ENCODE results near the gene EMILIN3. TPM values are rescaled to one million over a fixed set of nuclear protein-coding genes. Genes with fewer than 3 reads are reported as not detected.
A peak's percentile ranks its signal among the peaks of the same experiment; 100 is the strongest.

The EMILIN3 gene
- total and polyA plus RNA-seq, 2 experiments from 2014 or later: 0.45 to 2.3 TPM

DNA sequence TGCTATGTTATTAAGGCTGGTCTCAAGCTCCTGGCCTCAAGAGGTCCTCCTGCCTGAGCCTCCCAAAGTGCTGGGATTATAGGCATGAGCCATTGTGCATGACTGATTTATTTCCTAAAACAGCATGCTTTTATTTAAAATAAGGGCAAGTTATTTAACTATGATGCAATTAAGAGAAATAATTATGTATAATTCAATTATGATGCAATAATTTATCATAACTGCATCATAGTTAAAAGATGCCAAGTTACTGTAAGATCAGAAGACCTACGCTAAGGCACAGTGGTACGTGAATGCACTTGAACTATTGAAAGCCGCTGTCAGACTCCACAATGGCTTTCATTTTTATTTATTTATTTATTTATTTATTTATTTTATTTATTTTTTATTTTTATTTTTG lies 24.3 kb upstream of the EMILIN3 start:
- TF ChIP-seq, protein P1, sequence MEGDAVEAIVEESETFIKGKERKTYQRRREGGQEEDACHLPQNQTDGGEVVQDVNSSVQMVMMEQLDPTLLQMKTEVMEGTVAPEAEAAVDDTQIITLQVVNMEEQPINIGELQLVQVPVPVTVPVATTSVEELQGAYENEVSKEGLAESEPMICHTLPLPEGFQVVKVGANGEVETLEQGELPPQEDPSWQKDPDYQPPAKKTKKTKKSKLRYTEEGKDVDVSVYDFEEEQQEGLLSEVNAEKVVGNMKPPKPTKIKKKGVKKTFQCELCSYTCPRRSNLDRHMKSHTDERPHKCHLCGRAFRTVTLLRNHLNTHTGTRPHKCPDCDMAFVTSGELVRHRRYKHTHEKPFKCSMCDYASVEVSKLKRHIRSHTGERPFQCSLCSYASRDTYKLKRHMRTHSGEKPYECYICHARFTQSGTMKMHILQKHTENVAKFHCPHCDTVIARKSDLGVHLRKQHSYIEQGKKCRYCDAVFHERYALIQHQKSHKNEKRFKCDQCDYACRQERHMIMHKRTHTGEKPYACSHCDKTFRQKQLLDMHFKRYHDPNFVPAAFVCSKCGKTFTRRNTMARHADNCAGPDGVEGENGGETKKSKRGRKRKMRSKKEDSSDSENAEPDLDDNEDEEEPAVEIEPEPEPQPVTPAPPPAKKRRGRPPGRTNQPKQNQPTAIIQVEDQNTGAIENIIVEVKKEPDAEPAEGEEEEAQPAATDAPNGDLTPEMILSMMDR (IDR thresholded peaks at IDR 0.05; ENCODE audit: low read depth, low read length): no peak
- H3K36me3 ChIP-seq: no peaks in the 10 kb centered on the region
- no peaks in the 10 kb centered on the region for H3K27me3 ChIP-seq
- H3K4me3 ChIP-seq: no peak overlapping the region
- no peaks in the 10 kb centered on the region for H3K9me3 ChIP-seq (ENCODE audit: low read depth)
- DNase-seq (ENCODE audit: low read depth in 1 of 2, low spot score in 1 of 2): no peak
- no peaks in the 10 kb centered on the region for H3K4me1 ChIP-seq (ENCODE audit: low read depth)
- no peak overlapping the region for H3K27ac ChIP-seq

DNA sequence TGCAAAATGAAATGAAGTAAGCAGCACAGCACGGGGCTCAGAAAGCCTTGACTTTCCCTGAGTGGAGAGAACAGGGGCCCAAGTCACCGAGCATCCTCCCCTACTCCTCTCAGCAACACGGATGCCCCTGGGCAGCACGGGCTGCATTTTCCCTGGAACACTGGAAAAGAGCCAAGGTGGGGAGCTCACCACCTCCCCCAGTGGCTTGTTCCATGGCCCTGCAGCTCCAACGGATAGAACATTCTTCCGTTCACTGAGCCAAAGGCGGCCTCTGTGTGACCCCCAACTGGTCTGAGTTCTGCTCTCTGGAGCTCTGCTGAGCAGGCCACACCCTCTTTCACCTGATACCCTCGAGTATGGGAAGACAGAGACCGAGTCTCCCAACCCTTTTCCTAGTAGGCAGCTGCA lies 20.8 kb upstream of the EMILIN3 start:
- H3K36me3 ChIP-seq: no peaks in the 10 kb centered on the region
- H3K4me1 ChIP-seq (ENCODE audit: low read depth): no peaks in the 10 kb centered on the region
- H3K27ac ChIP-seq: no peak overlapping the region
- TF ChIP-seq, protein P1 (IDR thresholded peaks at IDR 0.05; ENCODE audit: low read depth, low read length): peak; percentile 12
- H3K27me3 ChIP-seq: no peaks in the 10 kb centered on the region
- no peak overlapping the region for H3K4me3 ChIP-seq
- peak in 1 of 2 donors; percentile 59 for DNase-seq (ENCODE audit: low read depth in 1 of 2, low spot score in 1 of 2)
- H3K9me3 ChIP-seq (ENCODE audit: low read depth): no peaks in the 10 kb centered on the region

DNA sequence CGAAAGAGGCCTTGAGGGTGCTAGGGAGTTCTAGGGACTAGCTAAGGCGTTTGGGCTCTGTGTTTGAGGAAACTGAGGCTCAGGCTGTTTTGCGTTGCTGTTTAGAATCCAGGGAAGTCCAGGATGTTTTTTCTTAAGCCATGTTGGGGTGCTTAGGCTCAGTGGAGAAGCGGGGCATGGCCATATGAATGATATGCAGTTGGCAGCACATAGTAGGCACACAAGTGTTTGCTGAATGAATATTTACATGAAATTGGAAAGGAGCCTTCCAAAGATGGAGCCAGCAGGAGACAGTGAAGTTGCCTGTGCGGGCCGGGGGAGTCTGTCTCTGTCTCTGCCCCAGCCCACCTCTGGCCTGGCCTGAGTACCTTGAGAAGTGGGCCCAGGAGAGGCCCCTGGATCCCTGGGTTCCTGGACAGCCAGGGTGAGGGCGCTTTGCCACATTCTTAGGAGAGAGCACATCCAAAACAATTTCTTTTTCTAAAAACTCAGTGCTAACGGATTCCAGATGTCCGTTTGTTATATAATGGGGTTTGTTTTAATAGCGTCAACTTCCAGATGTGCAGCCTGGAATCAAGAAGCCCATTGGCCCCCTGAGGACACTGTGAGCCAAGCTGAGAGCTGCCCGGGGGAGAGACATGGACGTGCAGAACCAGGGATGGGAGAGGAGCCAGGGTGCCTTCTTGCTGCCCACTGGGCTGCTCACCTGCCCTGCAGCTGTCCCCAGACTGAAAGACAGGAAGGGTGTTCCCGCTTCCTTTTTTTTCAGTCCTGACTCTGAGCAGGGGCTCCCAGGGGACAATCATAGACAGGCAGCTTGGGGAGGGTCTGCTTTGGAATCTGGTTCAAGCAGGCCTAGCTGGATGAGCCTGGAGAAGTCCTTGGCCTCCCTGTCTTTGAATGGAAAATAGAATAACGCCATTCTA lies 20.1 kb upstream of the EMILIN3 start:
- TF ChIP-seq, protein P1 (IDR thresholded peaks at IDR 0.05; ENCODE audit: low read depth, low read length): no peak
- no peaks in the 10 kb centered on the region for H3K27me3 ChIP-seq
- DNase-seq (ENCODE audit: low read depth in 1 of 2, low spot score in 1 of 2): no peak
- H3K9me3 ChIP-seq (ENCODE audit: low read depth): no peaks in the 10 kb centered on the region
- no peaks in the 10 kb centered on the region for H3K4me1 ChIP-seq (ENCODE audit: low read depth)
- no peak overlapping the region for H3K27ac ChIP-seq
- H3K4me3 ChIP-seq: no peak overlapping the region
- no peaks in the 10 kb centered on the region for H3K36me3 ChIP-seq

DNA sequence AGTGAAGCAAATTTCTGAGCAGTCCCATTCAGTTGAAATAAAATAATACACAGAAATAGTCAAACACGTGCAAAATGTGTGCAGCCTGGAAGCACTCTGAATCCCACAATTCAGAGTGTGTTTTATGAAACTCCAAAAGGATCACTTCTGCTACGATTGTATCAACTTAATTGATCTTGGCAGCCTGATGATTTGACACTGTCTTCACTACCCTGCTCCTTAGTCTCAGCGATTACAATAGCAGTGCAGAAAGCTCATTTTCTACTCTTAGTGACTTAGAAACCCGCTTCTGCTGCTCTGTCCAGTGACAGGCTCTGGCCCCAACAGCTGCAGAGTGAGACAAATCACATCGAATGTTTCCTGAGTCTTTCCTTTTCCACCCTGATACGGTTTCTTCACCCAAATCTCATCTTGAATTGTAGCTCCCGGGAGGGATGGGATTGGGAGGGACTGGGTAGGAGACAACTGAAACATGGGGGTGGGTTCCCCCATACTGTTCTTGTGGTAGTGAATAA lies 16.2 kb upstream of the EMILIN3 start:
- no peak overlapping the region for H3K27ac ChIP-seq

DNA sequence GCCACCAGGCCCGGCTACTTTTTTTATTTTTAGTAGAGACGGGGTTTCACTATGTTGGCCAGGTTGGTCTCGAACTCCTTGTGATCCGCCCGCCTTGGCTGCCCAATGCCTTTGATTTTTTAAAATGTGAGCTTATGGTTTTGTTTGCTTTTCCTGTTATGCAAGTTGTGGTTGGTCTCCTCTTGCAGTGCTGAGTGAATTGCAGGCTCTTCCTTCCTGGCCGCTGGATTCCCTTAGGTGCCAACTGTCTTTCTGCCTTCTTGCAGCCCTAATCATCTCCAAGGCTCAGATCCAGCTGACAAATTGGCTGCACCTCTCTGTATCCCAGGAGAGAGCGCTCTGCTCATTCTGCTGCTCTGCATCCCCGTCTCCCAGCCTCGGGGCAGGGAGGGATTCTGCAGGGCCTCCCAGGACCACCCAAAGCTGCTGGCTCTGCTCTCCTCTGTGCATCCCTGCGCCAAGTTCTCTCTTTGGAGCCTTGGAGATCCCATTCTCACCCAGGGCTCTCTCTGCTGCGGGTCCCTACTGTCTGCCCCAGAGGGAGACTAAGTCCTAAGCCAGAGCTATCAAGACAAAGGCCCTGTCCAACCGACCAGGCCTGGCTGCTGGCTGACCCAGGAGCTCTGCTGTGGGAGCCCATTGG lies 14.1 kb upstream of the EMILIN3 start:
- DNase-seq (ENCODE audit: low read depth in 1 of 2, low spot score in 1 of 2): no peak
- TF ChIP-seq, protein P1 (IDR thresholded peaks at IDR 0.05; ENCODE audit: low read depth, low read length): no peak

More for the DNA sequence above, 16.2 kb upstream of the EMILIN3 start:
- Histone ChIP-seq H3K36me3 (no peaks in the 10 kb centered on the region), H3K9me3 (ENCODE audit: low read depth) (no peaks in the 10 kb centered on the region), H3K4me1 (ENCODE audit: low read depth) (no peaks in the 10 kb centered on the region), H3K4me3 (no peak overlapping the region), H3K27me3 (no peaks in the 10 kb centered on the region)
- no peak for DNase-seq (ENCODE audit: low read depth in 1 of 2, low spot score in 1 of 2)
- TF ChIP-seq, protein P1 (IDR thresholded peaks at IDR 0.05; ENCODE audit: low read depth, low read length): no peak

More for the DNA sequence above, 14.1 kb upstream of the EMILIN3 start:
- Histone ChIP-seq H3K4me1 (ENCODE audit: low read depth) (no peaks in the 10 kb centered on the region), H3K27ac (no peak overlapping the region), H3K27me3 (no peaks in the 10 kb centered on the region), H3K36me3 (no peaks in the 10 kb centered on the region), H3K4me3 (no peak overlapping the region), H3K9me3 (ENCODE audit: low read depth) (no peaks in the 10 kb centered on the region)

Measured in cardiac muscle cell (in vitro differentiated cells and primary cell).